ENCODE measurements around the gene GALNT5.

GALNT5 gene

GRCh38 chr2:157291018-157291417 lies 33.5 kb downstream of the GALNT5 start:
- DNase-seq (ENCODE audit: low spot score): no peak
- no peak for TF ChIP-seq CTCF (IDR thresholded peaks at IDR 0.05; ENCODE audit: extremely low read depth, missing control alignments)

GRCh38 chr2:157292853-157293252 lies 35.3 kb downstream of the GALNT5 start:
- TF ChIP-seq CTCF (IDR thresholded peaks at IDR 0.05; ENCODE audit: extremely low read depth, missing control alignments): no peak

GRCh38 chr2:157296490-157296889 lies 39.0 kb downstream of the GALNT5 start:
- no peak for DNase-seq (ENCODE audit: low spot score)
- no peak for TF ChIP-seq CTCF (IDR thresholded peaks at IDR 0.05; ENCODE audit: extremely low read depth, missing control alignments)

More at GRCh38 chr2:157292853-157293252, 35.3 kb downstream of the GALNT5 start:
- no peak for DNase-seq (ENCODE audit: low spot score)

GRCh38 chr2:157296958-157297357 lies 39.5 kb downstream of the GALNT5 start:
- no peak for TF ChIP-seq CTCF (IDR thresholded peaks at IDR 0.05; ENCODE audit: extremely low read depth, missing control alignments)
- DNase-seq (ENCODE audit: low spot score): no peak

- no peak for DNase-seq (ENCODE audit: low spot score)
- no peak for TF ChIP-seq CTCF (IDR thresholded peaks at IDR 0.05; ENCODE audit: extremely low read depth, missing control alignments)
Measured at GRCh38 chr2:157301307-157301706, 43.8 kb downstream of the GALNT5 start.

- peak; percentile 34 for DNase-seq (ENCODE audit: low spot score)
Measured at GRCh38 chr2:157302492-157303099, 45.1 kb downstream of the GALNT5 start.

GRCh38 chr2:157303612-157304011 lies 46.1 kb downstream of the GALNT5 start:
- no peak for TF ChIP-seq CTCF (IDR thresholded peaks at IDR 0.05; ENCODE audit: extremely low read depth, missing control alignments)
- no peak for DNase-seq (ENCODE audit: low spot score)

More at GRCh38 chr2:157302492-157303099, 45.1 kb downstream of the GALNT5 start:
- TF ChIP-seq CTCF (IDR thresholded peaks at IDR 0.05; ENCODE audit: extremely low read depth, missing control alignments): peak; percentile 30

All from GM20000 (cell line).